HUES48 (cell line): ENCODE results near the gene FJX1.
A peak's percentile ranks its signal among the peaks of the same experiment; 100 is the strongest.

Source experiments
- H3K27ac ChIP-seq: one replicate; pipeline ENCODE4 v1.7.0; 2013; ENCODE audit warnings: low read depth, low read length, inconsistent platforms
- H3K27me3 ChIP-seq: 2 replicates; pipeline ENCODE4 v1.6.1; 2013; ENCODE audit warnings: mild to moderate bottlenecking, low read length; ENCODE audit not compliant: control insufficient read depth, insufficient read depth
- H3K36me3 ChIP-seq: 2 replicates; pipeline ENCODE4 v1.6.1; 2013; ENCODE audit warnings: low read length; ENCODE audit not compliant: control insufficient read depth, insufficient read depth
- H3K4me1 ChIP-seq: 2 replicates; pipeline ENCODE4 v1.6.1; 2013; ENCODE audit warnings: mild to moderate bottlenecking, low read length; ENCODE audit not compliant: control insufficient read depth, insufficient read depth
- H3K4me3 ChIP-seq: 2 replicates; pipeline ENCODE4 v1.5.1; 2013; ENCODE audit warnings: mild to moderate bottlenecking, low read depth, low read length
- H3K9ac ChIP-seq: 2 replicates; pipeline ENCODE4 v1.6.1; 2013; ENCODE audit warnings: mild to moderate bottlenecking, low read depth, low read length, moderate library complexity
- H3K9me3 ChIP-seq: 2 replicates; pipeline ENCODE4 v1.6.1; 2013; ENCODE audit warnings: low read length; ENCODE audit not compliant: control insufficient read depth, insufficient read depth

FJX1 gene

GRCh38 chr11:35587972-35588371 lies 30.3 kb upstream of the FJX1 start:
- Histone ChIP-seq H3K9me3 (no peaks in the 10 kb centered on the region), H3K9ac (no peak overlapping the region), H3K27ac (peak overlapping the region; percentile 15), H3K36me3 (no peaks in the 10 kb centered on the region), H3K4me1 (no peaks in the 10 kb centered on the region), H3K27me3 (no peaks in the 10 kb centered on the region), H3K4me3 (no peak overlapping the region)

GRCh38 chr11:35588627-35589026 lies 29.6 kb upstream of the FJX1 start:
- Histone ChIP-seq H3K4me1 (no peaks in the 10 kb centered on the region), H3K9me3 (no peaks in the 10 kb centered on the region), H3K9ac (no peak overlapping the region), H3K4me3 (no peak overlapping the region), H3K27me3 (no peaks in the 10 kb centered on the region), H3K36me3 (no peaks in the 10 kb centered on the region), H3K27ac (no peak overlapping the region)

- no peaks in the 10 kb centered on the region for H3K4me1 ChIP-seq
- no peaks in the 10 kb centered on the region for H3K9me3 ChIP-seq
- no peak overlapping the region for H3K9ac ChIP-seq
- H3K4me3 ChIP-seq, result no peak overlapping the region
- H3K27me3 ChIP-seq, result no peaks in the 10 kb centered on the region
- no peak overlapping the region for H3K27ac ChIP-seq
- no peaks in the 10 kb centered on the region for H3K36me3 ChIP-seq
Measured at GRCh38 chr11:35589281-35589680, 29.0 kb upstream of the FJX1 start.

GRCh38 chr11:35590412-35590811 lies 27.8 kb upstream of the FJX1 start:
- Histone ChIP-seq H3K9me3 (no peaks in the 10 kb centered on the region), H3K4me3 (no peak overlapping the region), H3K9ac (no peak overlapping the region), H3K4me1 (no peaks in the 10 kb centered on the region), H3K27me3 (no peaks in the 10 kb centered on the region), H3K27ac (no peak overlapping the region), H3K36me3 (no peaks in the 10 kb centered on the region)

GRCh38 chr11:35593143-35593542 lies 25.1 kb upstream of the FJX1 start:
- H3K4me1 ChIP-seq, result no peaks in the 10 kb centered on the region
- no peak overlapping the region for H3K9ac ChIP-seq
- no peaks in the 10 kb centered on the region for H3K27me3 ChIP-seq
- no peaks in the 10 kb centered on the region for H3K36me3 ChIP-seq
- H3K27ac ChIP-seq, result no peak overlapping the region
- H3K9me3 ChIP-seq, result no peaks in the 10 kb centered on the region
- no peak overlapping the region for H3K4me3 ChIP-seq

GRCh38 chr11:35594680-35595079 lies 23.6 kb upstream of the FJX1 start:
- Histone ChIP-seq H3K27ac (no peak overlapping the region), H3K27me3 (no peaks in the 10 kb centered on the region), H3K9me3 (no peaks in the 10 kb centered on the region), H3K9ac (no peak overlapping the region), H3K36me3 (no peaks in the 10 kb centered on the region), H3K4me1 (no peaks in the 10 kb centered on the region), H3K4me3 (no peak overlapping the region)

GRCh38 chr11:35598254-35599125 lies 19.8 kb upstream of the FJX1 start:
- Histone ChIP-seq H3K36me3 (no peaks in the 10 kb centered on the region), H3K4me3 (no peak overlapping the region), H3K9ac (no peak overlapping the region), H3K4me1 (no peaks in the 10 kb centered on the region), H3K27me3 (no peaks in the 10 kb centered on the region), H3K9me3 (no peaks in the 10 kb centered on the region), H3K27ac (no peak overlapping the region)

- H3K4me1 ChIP-seq, result no peaks in the 10 kb centered on the region
- H3K9me3 ChIP-seq, result no peaks in the 10 kb centered on the region
- no peaks in the 10 kb centered on the region for H3K36me3 ChIP-seq
- no peak overlapping the region for H3K9ac ChIP-seq
- no peaks in the 10 kb centered on the region for H3K27me3 ChIP-seq
- no peak overlapping the region for H3K4me3 ChIP-seq
- H3K27ac ChIP-seq, result no peak overlapping the region
Measured at GRCh38 chr11:35600331-35600838, 17.9 kb upstream of the FJX1 start.

- Histone ChIP-seq H3K27me3 (no peaks in the 10 kb centered on the region), H3K27ac (no peak overlapping the region), H3K4me3 (no peak overlapping the region), H3K9me3 (no peaks in the 10 kb centered on the region), H3K9ac (no peak overlapping the region), H3K36me3 (no peaks in the 10 kb centered on the region), H3K4me1 (no peaks in the 10 kb centered on the region)
Measured at GRCh38 chr11:35602160-35602793, 16.0 kb upstream of the FJX1 start.

- Histone ChIP-seq H3K4me3 (no peak overlapping the region), H3K27ac (no peak overlapping the region), H3K9ac (no peak overlapping the region), H3K36me3 (no peaks in the 10 kb centered on the region), H3K9me3 (no peaks in the 10 kb centered on the region), H3K4me1 (no peaks in the 10 kb centered on the region), H3K27me3 (no peaks in the 10 kb centered on the region)
Measured at GRCh38 chr11:35602979-35603378, 15.3 kb upstream of the FJX1 start.

- Histone ChIP-seq H3K27me3 (no peaks in the 10 kb centered on the region), H3K36me3 (no peaks in the 10 kb centered on the region), H3K4me3 (no peak overlapping the region), H3K9ac (no peak overlapping the region), H3K27ac (no peak overlapping the region), H3K4me1 (peaks cover 11% of the 10 kb centered on the region), H3K9me3 (no peaks in the 10 kb centered on the region)
Measured at GRCh38 chr11:35605706-35606105, 12.6 kb upstream of the FJX1 start.
